D721Med (cell line): ENCODE results near the gene FAM151A.

Source experiments
- DNase-seq: peaks from one replicate; pipeline ENCODE4 v3.0.0; 2011; ENCODE audit warnings: low spot score; ENCODE audit not compliant: insufficient read length
- FAIRE-seq: peaks from 2 replicates; lab custom pipeline; 2011; peaks lifted over from hg19 to GRCh38; lab: Jason Lieb, UNC
- CTCF ChIP-seq: IDR thresholded peaks from 2 replicates; pipeline ENCODE4 v1.5.1; 2012; ENCODE audit warnings: mild to moderate bottlenecking, control low read depth; ENCODE audit not compliant: insufficient read depth; ENCODE audit errors: missing control alignments

Gene FAM151A

GRCh38 chr1:54611621-54612020 lies 11.7 kb downstream of the FAM151A start:
- DNase-seq (no peak), FAIRE-seq (no peak)
- no peak for TF ChIP-seq CTCF

GRCh38 chr1:54610601-54611580 lies 12.4 kb downstream of the FAM151A start:
- DNase-seq (no peak), FAIRE-seq (no peak)
- TF ChIP-seq CTCF: no peak

- no peak for FAIRE-seq
- TF ChIP-seq CTCF: no peak
- no peak for DNase-seq
Measured at GRCh38 chr1:54610048-54610447, 13.3 kb downstream of the FAM151A start.

GRCh38 chr1:54609301-54609921 lies 13.9 kb downstream of the FAM151A start:
- no peak for TF ChIP-seq CTCF
- DNase-seq (no peak), FAIRE-seq (no peak)

- no peak for TF ChIP-seq CTCF
- DNase-seq (no peak), FAIRE-seq (no peak)
Measured at GRCh38 chr1:54608566-54609230, 14.6 kb downstream of the FAM151A start.

GRCh38 chr1:54607821-54608565 lies 15.3 kb downstream of the FAM151A start:
- TF ChIP-seq CTCF: no peak
- FAIRE-seq: no peak

More at GRCh38 chr1:54607821-54608565, 15.3 kb downstream of the FAM151A start:
- no peak for DNase-seq
